NCI-H146 treated with DMSO at 0.1 percent for 48 hours (cell line): ENCODE data around the gene PC.

ENCODE experiments used
- DNase-seq: peaks from one replicate; lab custom pipeline; 2025; ENCODE audit not compliant: unreplicated experiment; lab: John Stamatoyannopoulos, UW

The PC gene

DNA sequence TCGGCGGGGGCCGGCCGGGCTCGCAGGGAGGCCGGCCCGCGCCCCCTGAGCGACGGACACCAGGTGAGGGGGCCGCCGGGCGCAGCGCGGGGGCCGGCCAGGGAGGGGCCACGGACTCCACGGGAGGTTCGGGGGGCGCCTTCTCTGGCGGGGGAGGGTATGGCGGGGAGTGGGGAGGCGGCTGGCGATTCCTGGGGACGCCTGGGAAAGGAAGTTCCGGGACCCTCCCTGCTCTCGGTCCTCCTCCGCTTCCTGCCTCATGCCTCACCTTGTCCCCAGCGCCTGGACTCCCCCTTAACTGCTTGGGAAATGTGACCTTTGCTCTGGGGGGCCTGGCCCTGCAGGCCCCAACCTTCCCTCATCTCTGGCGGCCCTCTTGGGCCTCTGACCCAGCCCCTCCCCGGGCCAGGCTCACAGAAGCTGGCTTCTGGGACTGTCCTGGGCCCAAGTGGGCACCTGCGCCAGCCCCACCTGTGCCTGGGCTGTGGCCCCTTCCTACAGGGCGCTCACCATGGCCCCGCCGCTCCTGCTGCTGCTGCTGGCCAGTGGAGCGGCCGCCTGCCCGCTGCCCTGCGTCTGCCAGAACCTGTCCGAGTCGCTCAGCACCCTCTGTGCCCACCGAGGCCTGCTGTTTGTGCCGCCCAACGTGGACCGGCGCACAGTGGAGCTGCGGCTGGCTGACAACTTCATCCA, 100.8 kb downstream of the PC start:
- no peak for DNase-seq

DNA sequence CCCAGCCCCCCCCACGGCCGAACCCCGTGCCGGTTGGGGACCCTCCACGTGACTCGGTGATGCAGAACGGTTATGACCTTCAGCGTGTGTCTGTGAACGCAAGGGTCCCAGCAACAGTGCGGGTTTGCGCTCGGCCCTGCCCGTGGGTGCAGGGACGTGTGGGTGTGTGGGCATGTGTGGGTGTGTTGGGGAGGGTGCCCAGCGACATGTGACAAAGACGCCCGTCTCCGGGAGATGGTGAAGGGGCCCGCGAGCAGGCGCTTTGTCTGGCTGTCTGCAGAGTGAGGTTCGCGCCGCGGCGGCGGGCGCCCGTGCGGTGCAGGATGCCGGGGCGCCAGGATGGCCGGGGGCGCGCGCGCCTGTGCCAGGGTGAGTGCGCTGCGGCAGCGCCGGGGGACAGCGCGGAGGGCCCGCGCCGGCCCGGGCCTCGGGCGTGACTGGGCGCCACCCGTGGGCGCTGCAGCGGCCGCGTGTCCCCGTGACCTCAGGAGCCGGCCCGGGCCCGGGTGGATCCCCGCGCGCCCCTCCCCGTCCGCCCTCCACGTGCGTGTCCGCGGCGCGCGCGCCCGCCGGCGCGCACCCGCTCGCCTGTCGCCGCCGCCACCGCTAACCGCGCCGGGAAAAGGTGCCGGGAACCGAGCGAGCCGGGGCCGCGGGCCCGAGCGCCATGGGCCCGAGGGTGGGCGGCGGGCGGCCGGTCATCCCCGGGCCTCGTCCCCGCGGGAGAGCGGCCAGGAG, 101.5 kb downstream of the PC start, which contains the start of gene LRFN4:
Gene LRFN4 (plus strand): TSS at position 569 of the 738 bp plus-strand sequence. CDS start 681 bp downstream, outside the sequence.
- DNase-seq = no peak

DNA sequence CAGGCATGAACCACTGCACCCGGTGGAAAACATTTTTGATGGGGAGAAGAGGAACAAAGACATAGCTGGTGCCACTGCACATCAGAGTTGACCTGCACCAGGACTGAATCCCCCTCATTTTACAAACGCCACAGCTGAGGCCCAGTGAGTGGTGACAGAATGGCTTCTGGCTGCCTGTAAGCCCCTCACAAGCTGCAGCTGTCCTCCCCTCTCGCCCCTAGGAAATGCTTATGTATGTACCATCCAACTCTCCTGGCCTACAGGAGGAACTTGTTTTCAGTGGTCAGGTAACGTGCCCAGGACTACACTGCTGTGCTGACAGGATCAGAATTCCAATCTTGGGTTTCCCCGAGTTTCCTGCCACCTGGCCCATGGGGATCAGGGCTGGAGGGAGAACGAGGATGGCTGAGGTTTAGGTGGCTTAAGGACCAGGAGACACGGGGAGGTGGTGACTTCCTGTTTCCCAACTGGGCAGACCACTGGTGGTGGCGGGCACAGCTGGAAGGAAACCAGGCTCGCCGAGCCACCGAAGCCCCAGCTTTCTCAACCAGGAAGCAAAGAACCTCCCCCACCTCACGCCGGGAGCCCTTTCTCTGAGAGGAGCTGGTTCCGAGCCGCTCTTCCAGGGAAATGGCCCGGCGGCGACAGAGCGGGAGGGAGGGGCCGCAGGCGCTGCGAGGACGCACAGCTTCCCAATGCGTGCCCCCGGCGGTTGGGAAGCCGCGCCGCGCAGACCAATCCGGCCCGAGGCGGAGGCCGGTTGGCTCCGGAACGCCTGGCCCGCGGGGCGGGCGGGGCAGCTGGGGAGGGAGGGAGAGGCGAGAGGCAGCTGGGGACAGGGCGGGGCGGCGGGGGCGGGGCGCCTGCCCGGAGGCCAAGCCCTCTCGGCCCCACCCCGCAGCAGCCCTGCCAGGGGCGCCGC, 102.3 kb downstream of the PC start:
- DNase-seq = peak; percentile 80

DNA sequence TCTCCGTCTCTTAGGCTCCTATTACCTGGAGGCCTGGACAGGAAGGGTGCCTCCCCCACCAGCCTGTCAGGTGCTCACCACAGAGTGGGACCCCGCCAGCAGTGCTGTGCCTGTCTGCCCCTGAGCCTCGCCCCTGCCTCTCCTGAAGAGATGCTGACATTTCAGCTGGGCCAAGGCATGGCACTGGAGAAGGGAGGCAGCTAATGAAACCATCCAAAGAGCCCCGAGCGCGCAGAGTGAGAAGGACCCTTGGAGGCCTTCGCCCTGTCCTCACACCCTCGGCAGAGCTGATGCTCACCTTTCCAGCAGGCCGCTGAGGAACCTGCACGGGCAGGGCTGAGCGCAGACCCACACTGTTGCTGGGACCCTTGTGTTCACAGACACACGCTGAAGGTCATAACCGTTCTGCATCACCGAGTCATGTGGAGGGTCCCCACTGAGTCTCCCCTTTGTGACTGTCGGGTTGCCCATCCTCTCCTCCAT, 103.4 kb downstream of the PC start:
- no peak for DNase-seq

DNA sequence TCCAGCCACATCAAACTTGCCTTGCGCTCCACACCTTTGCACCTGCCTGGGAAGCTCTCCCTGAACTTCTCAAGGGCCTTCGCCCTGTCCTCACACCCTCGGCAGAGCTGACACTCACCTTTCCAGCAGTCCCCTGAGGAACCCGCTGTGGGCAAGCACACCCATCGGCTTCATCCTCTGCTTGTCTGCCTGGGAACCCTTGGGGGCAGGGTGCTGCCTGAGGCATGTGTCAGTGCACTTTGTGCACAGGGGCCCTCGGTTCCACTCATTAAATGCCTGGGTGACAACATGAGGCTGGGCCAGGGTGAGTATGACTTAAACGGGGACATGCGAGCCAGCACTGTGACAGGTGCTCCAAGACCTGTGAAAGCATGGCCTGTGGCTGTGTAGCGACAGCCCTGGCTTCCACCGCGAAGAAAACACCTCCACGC, 103.9 kb downstream of the PC start:
- no peak for DNase-seq

DNA sequence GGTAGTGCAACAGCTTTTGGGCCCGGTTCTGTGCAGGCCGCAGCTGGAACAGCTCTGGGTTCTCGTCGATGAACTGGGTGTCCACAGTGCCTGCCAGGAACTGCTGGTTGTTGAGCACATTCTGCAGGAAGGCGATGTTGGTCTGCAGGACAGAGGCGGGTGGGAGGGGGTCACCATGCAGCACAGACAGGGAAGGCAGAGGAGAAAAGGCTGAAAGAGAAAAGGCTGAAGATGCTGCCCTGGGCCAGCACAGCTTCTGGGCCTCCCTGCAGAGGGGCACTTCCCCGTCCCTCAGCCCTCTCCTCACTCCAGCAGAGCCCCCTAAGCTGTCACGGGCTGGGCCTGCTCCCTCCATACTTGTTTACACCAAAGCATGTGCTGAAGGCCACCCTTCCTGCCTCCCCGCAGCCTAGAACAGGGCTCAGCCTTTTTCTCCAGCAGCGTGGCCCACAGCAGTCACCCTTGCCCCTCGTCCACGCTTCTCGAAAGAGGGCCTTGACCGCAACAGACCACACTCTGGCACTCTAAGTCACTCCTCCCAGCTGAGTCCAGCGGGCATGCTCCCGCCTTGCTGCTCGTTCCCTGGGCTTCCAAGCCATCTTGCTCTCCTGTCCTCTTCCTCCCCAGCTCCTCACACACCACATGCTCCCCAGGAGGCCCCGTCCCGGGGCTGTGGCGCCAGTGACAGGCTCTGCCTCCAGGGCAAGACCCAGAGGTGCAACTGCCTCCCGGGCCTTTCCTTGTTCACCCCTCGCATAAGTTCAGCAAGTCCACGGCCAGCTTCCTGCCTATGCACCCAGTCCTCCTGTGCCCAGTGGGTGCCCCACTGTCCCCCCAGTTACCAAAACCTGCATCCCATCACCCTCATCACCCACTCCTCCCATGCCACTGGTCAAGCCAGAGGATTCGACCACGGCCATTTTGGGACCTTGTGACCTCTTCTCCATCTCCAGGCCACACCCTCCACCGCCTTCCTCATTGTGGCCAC, 104.6 kb downstream of the PC start:
- no peak for DNase-seq

DNA sequence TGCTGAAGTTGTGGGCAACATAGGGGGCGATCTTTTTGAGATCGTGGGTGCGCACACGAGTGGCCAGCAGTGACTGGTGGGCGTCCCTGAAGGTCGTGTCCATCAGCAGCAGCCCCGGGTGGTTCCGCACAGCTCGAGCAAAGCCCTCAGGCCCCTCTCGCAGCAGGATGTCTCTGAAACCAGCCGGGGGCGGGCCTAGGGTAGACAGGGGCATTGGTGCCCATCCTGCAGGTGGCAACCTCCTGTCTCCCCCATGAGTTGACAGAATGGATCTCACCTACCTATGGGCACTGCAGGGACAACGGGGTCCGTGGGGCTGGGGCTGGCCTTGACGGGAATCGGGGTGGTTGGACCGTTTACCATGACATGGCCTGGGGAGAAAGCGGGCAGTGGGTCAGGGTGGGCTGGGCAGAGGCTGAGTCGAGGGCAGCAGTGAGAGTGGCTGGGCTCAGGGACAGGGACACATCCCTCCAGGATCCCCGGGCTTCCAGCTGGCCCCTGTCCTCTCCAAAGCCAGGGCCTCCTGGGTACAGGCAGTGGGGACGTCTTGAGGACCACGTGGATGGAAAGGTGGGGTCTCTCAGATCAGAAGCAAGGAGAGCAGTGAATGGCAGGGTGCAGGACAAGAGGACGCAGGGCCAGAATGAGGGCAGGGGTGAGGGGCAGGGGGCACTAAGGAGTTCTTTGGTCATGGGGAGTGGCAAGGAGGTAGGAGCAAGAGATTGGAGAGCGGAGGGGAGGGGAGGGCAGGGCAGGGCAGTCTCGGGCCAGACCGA, 105.5 kb downstream of the PC start:
- no peak for DNase-seq

DNA sequence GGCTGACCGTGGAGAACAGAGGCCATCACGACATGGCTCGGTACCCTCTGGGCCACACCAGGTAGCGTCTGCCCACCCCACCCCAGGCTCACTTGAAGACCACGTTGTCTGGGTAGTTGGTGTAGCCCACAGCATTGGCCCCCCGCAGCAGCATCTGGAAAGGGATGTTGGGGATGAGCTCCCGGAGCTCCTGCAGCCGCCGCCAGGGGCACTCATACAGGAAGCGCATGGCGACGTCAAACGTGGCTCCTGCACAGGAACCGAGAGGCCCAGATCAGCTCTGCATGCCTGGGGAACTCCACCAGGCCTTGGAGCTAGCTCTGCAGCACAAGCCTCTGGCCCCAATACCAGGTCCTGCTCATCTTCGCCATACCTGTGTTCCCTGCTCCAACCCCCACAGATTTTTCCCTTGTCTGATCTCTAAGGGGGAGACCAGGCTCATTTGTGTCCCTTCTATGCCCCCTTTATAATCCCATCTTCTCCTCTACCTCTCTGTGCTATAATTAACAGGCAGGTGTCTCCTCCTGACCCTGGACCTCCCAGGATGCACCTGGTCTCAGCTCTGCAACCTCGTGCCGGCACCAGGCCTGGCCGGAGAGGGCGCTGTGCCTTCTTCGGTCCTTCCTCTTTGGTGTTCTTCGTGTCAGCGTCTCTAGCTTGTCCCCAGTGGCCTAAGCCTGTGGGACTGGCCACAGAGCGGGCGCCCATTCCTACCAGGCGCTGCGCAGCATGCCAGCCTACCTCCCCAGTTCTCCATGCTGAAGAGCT, 106.3 kb downstream of the PC start:
- DNase-seq = no peak

DNA sequence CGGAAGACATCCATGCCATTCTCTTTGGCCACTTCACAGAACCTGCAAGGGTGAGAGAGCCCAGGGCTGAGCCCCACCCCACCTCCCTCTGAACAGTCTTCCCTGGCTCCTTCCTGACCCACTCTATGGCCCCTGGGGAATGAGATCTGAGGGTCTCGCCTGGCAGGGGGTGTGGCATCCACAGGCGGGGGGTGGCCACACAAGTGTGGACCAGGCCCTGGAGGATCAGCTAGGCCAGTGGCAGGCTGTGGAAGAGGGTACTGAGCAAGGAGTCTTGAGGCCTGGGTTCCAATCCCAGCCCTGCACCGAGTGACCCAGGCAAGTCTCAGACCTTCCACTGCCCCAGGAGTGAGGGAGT, 107.0 kb downstream of the PC start:
- DNase-seq = no peak

DNA sequence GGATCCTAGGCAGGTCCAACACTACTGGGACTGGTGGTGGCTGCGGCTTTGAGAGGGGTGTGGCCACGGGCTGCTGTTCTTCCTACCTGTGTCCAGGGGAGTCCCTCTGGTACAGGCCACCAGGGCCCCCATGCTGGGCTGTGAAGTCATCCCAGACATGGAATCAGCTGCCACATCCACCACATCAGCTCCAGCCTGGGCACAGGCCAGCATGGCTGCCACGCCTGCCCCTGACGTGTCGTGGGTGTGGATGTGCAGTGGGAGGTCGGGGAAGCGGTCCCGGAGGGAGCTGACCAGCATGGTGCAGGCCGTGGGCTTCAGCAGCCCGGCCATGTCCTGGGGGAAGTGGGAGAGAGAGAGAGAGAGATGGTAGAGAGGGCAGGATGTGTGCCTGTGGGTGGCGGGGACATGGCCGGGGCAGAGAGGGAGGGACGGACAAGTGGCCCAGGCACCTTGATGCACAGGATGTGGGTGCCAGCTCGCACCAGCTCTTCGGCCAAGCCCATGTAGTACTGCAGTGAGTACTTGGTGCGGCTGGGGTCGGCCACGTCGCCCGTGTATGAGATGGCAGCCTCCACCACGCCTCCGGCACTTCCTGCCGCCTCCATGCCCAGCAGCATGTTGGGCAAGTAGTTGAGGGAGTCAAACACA, 107.5 kb downstream of the PC start:
- DNase-seq = no peak

DNA sequence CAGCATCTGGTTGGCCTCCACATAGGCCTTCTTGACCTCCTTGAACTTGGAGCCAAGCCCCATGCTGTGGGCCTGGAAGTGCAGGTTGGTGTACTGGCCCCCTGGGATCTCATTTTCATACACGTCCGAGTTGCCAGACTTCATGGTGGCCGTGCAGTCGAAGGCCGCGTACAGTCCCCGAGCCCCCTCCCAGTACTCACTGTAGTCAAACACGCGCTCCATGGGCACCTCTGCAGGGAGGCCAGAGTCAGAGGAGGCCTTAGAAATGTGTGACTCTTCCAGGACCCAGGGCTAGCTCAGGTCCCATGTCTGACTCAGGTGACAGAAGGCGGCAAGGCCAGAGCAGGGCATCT, 108.0 kb downstream of the PC start:
- DNase-seq = no peak

DNA sequence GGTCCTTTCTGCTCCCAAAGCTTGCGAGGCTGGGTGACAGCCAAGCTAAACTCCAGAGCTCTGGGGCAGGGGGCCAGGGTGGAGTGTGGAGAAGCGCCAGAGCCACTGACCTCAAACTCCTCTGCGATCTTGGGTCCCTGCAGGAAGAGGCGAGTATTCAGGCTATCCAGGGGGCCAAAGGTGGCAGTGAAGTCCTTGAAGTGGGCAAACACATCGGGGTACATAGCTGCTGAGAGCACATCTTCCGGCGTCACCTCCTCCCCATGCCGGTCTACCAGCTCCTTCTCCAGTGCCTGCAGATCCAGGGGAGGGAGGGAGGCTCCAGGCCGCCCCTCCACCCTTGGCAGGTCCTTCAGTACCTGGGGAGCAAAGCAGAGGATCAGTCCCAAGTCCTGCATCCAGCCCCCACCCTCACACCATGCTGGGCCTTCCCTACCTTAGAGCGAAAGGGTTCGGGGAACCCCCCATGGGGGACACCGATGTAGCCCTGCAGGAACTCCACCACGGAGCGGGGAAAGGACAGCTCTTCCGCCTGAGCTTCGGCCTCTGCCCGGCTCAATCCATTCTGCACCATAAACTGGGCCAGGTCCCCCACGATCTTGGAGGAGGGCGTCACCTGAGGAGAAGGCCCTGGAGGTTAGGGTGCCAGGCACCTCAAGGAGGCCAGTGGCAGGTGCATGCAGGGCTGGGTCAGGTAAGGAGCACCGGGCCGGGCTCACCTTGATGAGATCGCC, 108.5 kb downstream of the PC start:
- DNase-seq = no peak

DNA sequence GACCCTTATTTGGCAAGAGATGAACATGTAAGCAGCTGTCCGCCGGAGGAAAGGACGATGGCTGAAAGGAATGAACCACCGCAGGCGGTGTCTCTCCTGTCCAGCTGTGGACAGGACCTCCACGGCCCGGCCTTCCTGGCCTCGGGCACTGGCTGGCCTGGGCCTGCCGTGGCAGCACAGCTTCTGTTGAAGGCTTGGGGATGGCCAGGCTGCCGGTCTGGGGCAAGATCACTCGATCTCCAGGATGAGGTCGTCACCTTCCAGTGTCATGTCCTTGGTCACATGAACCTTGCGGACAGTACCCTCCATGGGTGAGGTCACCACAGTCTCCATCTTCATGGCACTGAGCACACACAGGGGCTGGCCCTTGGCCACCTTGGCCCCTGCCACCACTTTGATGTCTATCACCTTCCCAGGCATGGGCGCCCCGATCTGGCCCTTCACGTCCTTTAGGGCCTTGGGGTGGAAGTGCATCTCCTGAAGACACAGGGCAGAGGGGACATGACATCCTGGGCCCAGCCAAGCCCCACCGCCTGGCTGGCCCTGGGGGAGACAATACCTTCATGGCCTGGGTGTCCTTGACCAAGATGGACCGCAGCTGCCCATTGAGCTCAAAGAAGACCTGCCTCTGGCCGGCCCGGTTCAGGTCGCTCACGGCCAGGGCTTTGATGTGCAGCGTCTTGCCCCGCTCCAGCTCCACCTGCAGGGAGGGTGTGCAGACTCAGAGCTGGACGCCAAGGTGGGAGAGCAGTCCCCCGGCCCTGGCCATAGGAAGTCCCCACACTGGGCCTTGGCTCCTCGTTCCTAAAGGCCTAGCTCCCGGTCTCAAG, 109.3 kb downstream of the PC start:
- DNase-seq = no peak

DNA sequence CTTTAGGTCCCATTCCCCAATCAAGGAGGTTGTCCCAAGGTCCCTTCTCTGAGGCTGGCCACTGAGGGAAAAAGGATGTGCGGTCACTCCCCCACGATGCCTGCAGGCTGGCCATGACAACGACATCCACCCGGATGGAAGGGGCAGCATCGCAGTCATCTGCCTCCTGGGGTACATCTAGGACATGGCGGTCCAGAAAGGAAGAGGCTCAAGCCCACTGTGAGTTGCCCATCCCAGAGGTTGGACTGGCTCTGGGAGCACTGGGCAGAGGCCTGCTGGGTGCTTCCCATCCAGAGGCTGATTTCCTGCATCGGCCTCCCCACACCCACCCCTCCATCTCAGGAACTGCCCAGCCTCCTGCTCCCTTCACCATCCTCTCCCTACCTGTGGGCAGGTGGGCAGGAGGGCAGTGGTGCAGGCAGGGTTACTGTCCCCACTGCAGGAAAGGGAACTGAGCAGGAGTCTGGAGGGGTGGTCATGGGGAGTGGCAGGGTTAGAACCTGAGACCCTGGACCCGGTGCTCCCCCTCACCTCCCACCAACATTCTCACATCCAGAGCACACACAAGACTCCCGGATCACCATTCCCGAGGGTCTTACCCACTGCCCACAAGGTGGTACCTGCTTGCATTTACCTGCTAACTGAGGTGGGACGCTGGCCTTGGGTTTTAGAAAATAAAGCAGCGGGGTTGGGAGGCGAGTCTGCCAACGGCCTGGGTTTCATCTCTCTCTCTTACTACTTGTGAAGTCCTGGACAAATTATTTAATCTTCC, 110.5 kb downstream of the PC start:
- no peak for DNase-seq

DNA sequence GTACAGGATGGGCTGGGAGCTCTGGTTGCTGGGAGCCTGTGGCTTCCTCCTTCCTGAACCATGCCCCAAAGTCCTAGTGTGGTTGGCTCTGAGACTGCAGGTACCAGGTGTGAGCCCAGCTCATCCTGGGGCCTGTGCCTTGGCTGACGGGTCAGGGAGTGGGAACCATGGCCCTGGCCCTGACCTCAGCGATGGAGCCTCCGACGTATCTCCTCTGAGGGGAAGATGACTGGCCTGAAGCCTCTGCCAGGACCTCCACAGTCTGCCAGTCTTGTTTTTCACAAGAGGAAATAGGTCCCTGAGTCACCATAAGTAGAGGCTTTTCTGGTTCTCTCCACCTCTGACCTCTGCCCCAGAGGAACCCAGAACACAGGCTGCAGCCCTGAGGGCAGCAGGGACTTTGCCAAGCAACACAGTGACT, 111.5 kb downstream of the PC start:
- no peak for DNase-seq

DNA sequence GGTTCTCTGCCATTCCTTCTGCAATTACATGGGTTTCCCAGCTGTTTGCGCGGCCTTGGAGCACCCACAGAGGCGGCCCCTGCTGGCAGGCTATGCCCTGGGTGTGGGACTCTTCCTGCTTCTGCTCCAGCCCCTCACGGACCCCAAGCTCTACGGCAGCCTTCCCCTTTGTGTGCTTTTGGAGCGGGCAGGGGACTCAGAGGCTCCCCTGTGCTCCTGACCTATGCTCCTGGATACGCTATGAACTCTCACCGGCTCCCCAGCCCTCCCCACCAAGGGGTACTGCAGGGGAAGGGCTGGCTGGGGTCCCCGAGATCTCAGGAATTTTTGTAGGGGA, 112.3 kb downstream of the PC start:
- no peak for DNase-seq
